Glutamatergic neuron (in vitro differentiated cells): Measurements from ENCODE around the gene ZNF112. TPM values are rescaled to one million over a fixed set of nuclear protein-coding genes. Genes with fewer than 3 reads are reported as not detected.

Source experiments
- DNase-seq: peaks from one replicate; pipeline ENCODE4 v3.0.0; 2022
- H3K27ac Mint-ChIP-seq: one replicate; pipeline ENCODE4 v1.8.0; 2020; ENCODE audit warnings: mild to moderate bottlenecking, mixed read lengths, inconsistent platforms; ENCODE audit not compliant: unreplicated experiment
- H3K27me3 Mint-ChIP-seq: one replicate; pipeline ENCODE4 v1.8.0; 2020; ENCODE audit warnings: mild to moderate bottlenecking, moderate library complexity, mixed read lengths, inconsistent platforms; ENCODE audit not compliant: unreplicated experiment
- H3K36me3 Mint-ChIP-seq: one replicate; pipeline ENCODE4 v1.8.0; 2020; ENCODE audit warnings: mild to moderate bottlenecking, mixed read lengths, inconsistent platforms; ENCODE audit not compliant: unreplicated experiment
- H3K4me1 Mint-ChIP-seq: one replicate; pipeline ENCODE4 v1.8.0; 2020; ENCODE audit warnings: mild to moderate bottlenecking, low read depth, mixed read lengths, inconsistent platforms; ENCODE audit not compliant: unreplicated experiment
- H3K4me3 Mint-ChIP-seq: one replicate; pipeline ENCODE4 v1.8.0; 2020; ENCODE audit warnings: mild to moderate bottlenecking, mixed read lengths, inconsistent platforms; ENCODE audit not compliant: unreplicated experiment
- H3K9me3 Mint-ChIP-seq: one replicate; pipeline ENCODE4 v1.8.0; 2020; ENCODE audit warnings: mild to moderate bottlenecking, moderate library complexity, mixed read lengths, inconsistent platforms; ENCODE audit not compliant: unreplicated experiment
- CTCF ChIP-seq: fragments of 200-600 bp; sonication (generic); IDR thresholded peaks from one replicate; pipeline ENCODE4 v1.5.0; 2021; ENCODE audit not compliant: partially characterized antibody, unreplicated experiment
- total RNA-seq: library from RNA; stranded (reverse); fragmentation: NEBNext Ultra II Directional; extraction: Animal tissue kit (Norgen Biotek cat#: 25700); gene quantifications from one replicate; pipeline ENCODE4 v1.2.1, GENCODE V29; 2021; ENCODE audit not compliant: unreplicated experiment

Gene ZNF112
- total RNA-seq, 1 donor from 2014 or later = 7.6 TPM

GRCh38 chr19:44305457-44305856, 51.0 kb downstream of the ZNF112 start:
- Mint-ChIP-seq H3K36me3 (peaks cover 13% of the 10 kb centered on the region), H3K27ac (no peak overlapping the region), H3K4me1 (peaks cover 2% of the 10 kb centered on the region), H3K4me3 (no peak overlapping the region), H3K27me3 (peaks cover 2% of the 10 kb centered on the region), H3K9me3 (peaks cover 7% of the 10 kb centered on the region)
- DNase-seq = no peak
- no peak for TF ChIP-seq CTCF

GRCh38 chr19:44304659-44305193, 51.8 kb downstream of the ZNF112 start, which contains the start of gene ZNF235:
ZNF235 (minus strand) TSS chr19:44305025; CDS start chr19:44303404, 1,621 bp downstream.
- peaks cover 2% of the 10 kb centered on the region for H3K27me3 Mint-ChIP-seq
- no peak for TF ChIP-seq CTCF
- H3K27ac Mint-ChIP-seq = peak within 1 kb of the TSS; percentile 85
- H3K9me3 Mint-ChIP-seq = peaks cover 7% of the 10 kb centered on the region
- H3K36me3 Mint-ChIP-seq = peaks cover 13% of the 10 kb centered on the region
- peak; percentile 80 for DNase-seq
- H3K4me1 Mint-ChIP-seq = peaks cover 2% of the 10 kb centered on the region
- H3K4me3 Mint-ChIP-seq = peak within 1 kb of the TSS; percentile 98

GRCh38 chr19:44303976-44304568, 52.4 kb downstream of the ZNF112 start:
- no peak for TF ChIP-seq CTCF
- no peak for DNase-seq
- peak overlapping the region; percentile 85 for H3K27ac Mint-ChIP-seq
- peaks cover 2% of the 10 kb centered on the region for H3K27me3 Mint-ChIP-seq
- peaks cover 2% of the 10 kb centered on the region for H3K4me1 Mint-ChIP-seq
- peaks cover 7% of the 10 kb centered on the region for H3K9me3 Mint-ChIP-seq
- peak overlapping the region; percentile 98 for H3K4me3 Mint-ChIP-seq
- peaks cover 13% of the 10 kb centered on the region for H3K36me3 Mint-ChIP-seq

- H3K36me3 Mint-ChIP-seq = peaks cover 17% of the 10 kb centered on the region
- TF ChIP-seq CTCF = no peak
- H3K27ac Mint-ChIP-seq = no peak overlapping the region
- no peak for DNase-seq
- peaks cover 2% of the 10 kb centered on the region for H3K4me1 Mint-ChIP-seq
- H3K27me3 Mint-ChIP-seq = no peaks in the 10 kb centered on the region
- peaks cover 4% of the 10 kb centered on the region for H3K9me3 Mint-ChIP-seq
- H3K4me3 Mint-ChIP-seq = peak overlapping the region; percentile 98
Measured at GRCh38 chr19:44303320-44303719, 53.2 kb downstream of the ZNF112 start.

- peaks cover 3% of the 10 kb centered on the region for H3K27me3 Mint-ChIP-seq
- peaks cover 2% of the 10 kb centered on the region for H3K9me3 Mint-ChIP-seq
- no peaks in the 10 kb centered on the region for H3K4me1 Mint-ChIP-seq
- no peak overlapping the region for H3K4me3 Mint-ChIP-seq
- no peak overlapping the region for H3K27ac Mint-ChIP-seq
- TF ChIP-seq CTCF = no peak
- DNase-seq = no peak
- peaks cover 31% of the 10 kb centered on the region for H3K36me3 Mint-ChIP-seq
Measured at GRCh38 chr19:44284968-44285367, 71.5 kb downstream of the ZNF112 start.
